Upper lobe of left lung (tissue), 4 donors: Measurements from ENCODE around the gene NOCT.

Experiments used
- CTCF ChIP-seq, 6 experiments: fragments of 450-650 bp in 4 of 6; fragments of 200-600 bp in 2 of 6; sonication (generic) in 2 of 6; IDR thresholded peaks; one replicate each; pipeline ENCODE4 v1.5.1; 2016 to 2019; ENCODE audit warnings: antibody characterized with exemption in 6 of 6
- POLR2A ChIP-seq, 4 donors: fragments of 450-650 bp; IDR thresholded peaks; one replicate each; pipeline ENCODE4 v1.5.1; 2016 to 2017; ENCODE audit warnings: antibody characterized with exemption in 4 of 4, mild to moderate bottlenecking in 2 of 4
- POLR2AphosphoS5 ChIP-seq, 2 donors: sonication (generic); formaldehyde crosslinking; IDR thresholded peaks; one replicate each; pipeline ENCODE4 v1.5.1; 2017; ENCODE audit warnings: antibody characterized with exemption in 2 of 2

- TF ChIP-seq CTCF (IDR thresholded peaks at IDR 0.05) (no peak), POLR2AphosphoS5 (IDR thresholded peaks at IDR 0.05) (no peak), POLR2A (IDR thresholded peaks at IDR 0.05) (no peak)
These were observed 60.6 kb downstream of the NOCT start for GRCh38 chr4:139076016-139076744.
